ENCODE data around the gene FSD2.
"Not testable (repeated sequence)": the region's sequence is repeated elsewhere in the genome, so short reads cannot be mapped to it uniquely, and the experiment has no call there.

Gene FSD2

GRCh38 chr15:82802497-82802896 is 3.4 kb downstream of the FSD2 start:
- in situ Hi-C loops (cut with MboI; ENCODE audit: low pct_unique_long_range_greater_than_20kb, low sequenced_read_pairs) = no loop called here
- DNase-seq = peak; percentile 92

GRCh38 chr15:82799183-82799841 is 6.6 kb downstream of the FSD2 start:
- in situ Hi-C loops (cut with MboI; ENCODE audit: low pct_unique_long_range_greater_than_20kb, low sequenced_read_pairs) = no loop called here
- DNase-seq = no peak

- in situ Hi-C loops (cut with MboI; ENCODE audit: low pct_unique_long_range_greater_than_20kb, low sequenced_read_pairs) = no loop called here
- no peak for DNase-seq
Measured at GRCh38 chr15:82798531-82799166, 7.2 kb downstream of the FSD2 start.

- in situ Hi-C loops (cut with MboI; ENCODE audit: low pct_unique_long_range_greater_than_20kb, low sequenced_read_pairs) = no loop called here
- DNase-seq = no peak
Measured at GRCh38 chr15:82798104-82798503, 7.8 kb downstream of the FSD2 start.

- in situ Hi-C loops (cut with MboI; ENCODE audit: low pct_unique_long_range_greater_than_20kb, low sequenced_read_pairs) = no loop called here
Measured at GRCh38 chr15:82793737-82794136, 12.1 kb downstream of the FSD2 start.

GRCh38 chr15:82792068-82792467 is 13.8 kb downstream of the FSD2 start:
- no peak for DNase-seq

More at GRCh38 chr15:82793737-82794136, 12.1 kb downstream of the FSD2 start:
- no peak for DNase-seq

GRCh38 chr15:82790321-82790720 is 15.5 kb downstream of the FSD2 start:
- in situ Hi-C loops (cut with MboI; ENCODE audit: low pct_unique_long_range_greater_than_20kb, low sequenced_read_pairs) = no loop called here
- DNase-seq = no peak

More at GRCh38 chr15:82792068-82792467, 13.8 kb downstream of the FSD2 start:
- in situ Hi-C loops (cut with MboI; ENCODE audit: low pct_unique_long_range_greater_than_20kb, low sequenced_read_pairs) = no loop called here

GRCh38 chr15:82789491-82789890 is 16.4 kb downstream of the FSD2 start:
- no peak for DNase-seq
- in situ Hi-C loops (cut with MboI; ENCODE audit: low pct_unique_long_range_greater_than_20kb, low sequenced_read_pairs) = no loop called here

GRCh38 chr15:82788496-82788895 is 17.4 kb downstream of the FSD2 start:
- in situ Hi-C loops (cut with MboI; ENCODE audit: low pct_unique_long_range_greater_than_20kb, low sequenced_read_pairs) = no loop called here
- no peak for DNase-seq

- in situ Hi-C loops (cut with MboI; ENCODE audit: low pct_unique_long_range_greater_than_20kb, low sequenced_read_pairs) = no loop called here
- no peak for DNase-seq
Measured at GRCh38 chr15:82781349-82781748, 24.5 kb downstream of the FSD2 start.

GRCh38 chr15:82778755-82779154 is 27.1 kb downstream of the FSD2 start:
- in situ Hi-C loops (cut with MboI; ENCODE audit: low pct_unique_long_range_greater_than_20kb, low sequenced_read_pairs) = no loop called here
- DNase-seq = no peak

GRCh38 chr15:82774496-82774895 is 31.4 kb downstream of the FSD2 start:
- peak; percentile 67 for DNase-seq

GRCh38 chr15:82771789-82772607 is 33.9 kb downstream of the FSD2 start:
- DNase-seq = no peak
- in situ Hi-C loops (cut with MboI; ENCODE audit: low pct_unique_long_range_greater_than_20kb, low sequenced_read_pairs) = no loop called here

More at GRCh38 chr15:82774496-82774895, 31.4 kb downstream of the FSD2 start:
- in situ Hi-C loops (cut with MboI; ENCODE audit: low pct_unique_long_range_greater_than_20kb, low sequenced_read_pairs) = no loop called here

- in situ Hi-C loops (cut with MboI; ENCODE audit: low pct_unique_long_range_greater_than_20kb, low sequenced_read_pairs) = no loop called here
- no peak for DNase-seq
Measured at GRCh38 chr15:82768414-82769054, 37.3 kb downstream of the FSD2 start.

- in situ Hi-C loops (cut with MboI; ENCODE audit: low pct_unique_long_range_greater_than_20kb, low sequenced_read_pairs) = no loop called here
- DNase-seq = no peak
Measured at GRCh38 chr15:82767163-82767829, 38.6 kb downstream of the FSD2 start.

- in situ Hi-C loops (cut with MboI; ENCODE audit: low pct_unique_long_range_greater_than_20kb, low sequenced_read_pairs); DNase-seq: not testable (repeated sequence)
Measured at GRCh38 chr15:82766201-82766600, 39.7 kb downstream of the FSD2 start.

- no peak for DNase-seq
- in situ Hi-C loops (cut with MboI; ENCODE audit: low pct_unique_long_range_greater_than_20kb, low sequenced_read_pairs) = no loop called here
Measured at GRCh38 chr15:82764740-82765139, 41.1 kb downstream of the FSD2 start.

GRCh38 chr15:82764117-82764490 is 41.8 kb downstream of the FSD2 start:
- no peak for DNase-seq
- in situ Hi-C loops (cut with MboI; ENCODE audit: low pct_unique_long_range_greater_than_20kb, low sequenced_read_pairs) = no loop called here

All from KBM-7 (cell line).